Astrocyte (in vitro differentiated cells and primary cell): ENCODE results near the gene NKAIN2. TPM values are rescaled to one million over a fixed set of nuclear protein-coding genes. Genes with fewer than 3 reads are reported as not detected.

Experiments used
- DNase-seq: peaks from one replicate; pipeline ENCODE4 v3.0.0-alpha.2; 2010; ENCODE audit warnings: low read depth
- FAIRE-seq: peaks from 2 replicates; lab custom pipeline; 2011; peaks lifted over from hg19 to GRCh38; lab: Jason Lieb, UNC
- H2AFZ ChIP-seq: 2 replicates; pipeline ENCODE4 v1.6.0; 2012; ENCODE audit warnings: low read depth, low read length, inconsistent platforms
- H3K27ac ChIP-seq: 2 replicates; pipeline ENCODE4 v1.5.1; 2011; ENCODE audit warnings: low read depth, low read length, inconsistent platforms
- H3K27me3 ChIP-seq: 2 replicates; pipeline ENCODE4 v1.6.0; 2011; ENCODE audit warnings: low read length, inconsistent platforms; ENCODE audit not compliant: insufficient read depth
- H3K36me3 ChIP-seq: 2 replicates; pipeline ENCODE4 v1.5.1; 2011; ENCODE audit warnings: low read length, inconsistent platforms; ENCODE audit not compliant: insufficient read depth
- H3K4me1 ChIP-seq: 2 replicates; pipeline ENCODE4 v1.5.1; 2011; ENCODE audit warnings: low read length, inconsistent platforms; ENCODE audit not compliant: insufficient read depth
- H3K4me2 ChIP-seq: 2 replicates; pipeline ENCODE4 v1.6.0; 2012; ENCODE audit warnings: low read length, inconsistent platforms
- H3K4me3 ChIP-seq: 2 replicates; pipeline ENCODE4 v1.5.1; 2011; ENCODE audit warnings: low read depth, mild to moderate bottlenecking, low read length, inconsistent platforms; ENCODE audit not compliant: insufficient read depth
- H3K79me2 ChIP-seq: 2 replicates; pipeline ENCODE4 v1.6.0; 2012; ENCODE audit warnings: mild to moderate bottlenecking, low read length, inconsistent platforms; ENCODE audit not compliant: insufficient read depth
- H3K9ac ChIP-seq: 2 replicates; pipeline ENCODE4 v1.6.0; 2012; ENCODE audit warnings: mild to moderate bottlenecking, low read length, inconsistent platforms
- H3K9me3 ChIP-seq: 2 replicates; pipeline ENCODE4 v1.5.1; 2012; ENCODE audit warnings: low read depth, mild to moderate bottlenecking, low read length, inconsistent platforms; ENCODE audit not compliant: insufficient read depth
- H4K20me1 ChIP-seq: 2 replicates; pipeline ENCODE4 v1.6.0; 2012; ENCODE audit warnings: low read length, inconsistent platforms; ENCODE audit not compliant: insufficient read depth
- H3K27ac Mint-ChIP-seq: one replicate; pipeline ENCODE4 v1.8.0; 2021; ENCODE audit warnings: mild to moderate bottlenecking, mixed read lengths; ENCODE audit not compliant: unreplicated experiment
- H3K27me3 Mint-ChIP-seq: one replicate; pipeline ENCODE4 v1.8.0; 2021; ENCODE audit warnings: low read depth, mixed read lengths; ENCODE audit not compliant: unreplicated experiment
- H3K36me3 Mint-ChIP-seq: one replicate; pipeline ENCODE4 v1.8.0; 2021; ENCODE audit warnings: low read depth, mixed read lengths; ENCODE audit not compliant: unreplicated experiment
- H3K4me1 Mint-ChIP-seq: one replicate; pipeline ENCODE4 v1.8.0; 2021; ENCODE audit warnings: low read depth, mixed read lengths; ENCODE audit not compliant: unreplicated experiment
- H3K4me3 Mint-ChIP-seq: one replicate; pipeline ENCODE4 v1.8.0; 2021; ENCODE audit warnings: mild to moderate bottlenecking, moderate library complexity, mixed read lengths; ENCODE audit not compliant: unreplicated experiment
- H3K9me3 Mint-ChIP-seq: one replicate; pipeline ENCODE4 v1.8.0; 2021; ENCODE audit warnings: mild to moderate bottlenecking, mixed read lengths; ENCODE audit not compliant: unreplicated experiment
- CTCF ChIP-seq: IDR thresholded peaks from 2 replicates; pipeline ENCODE4 v1.5.1; 2011; ENCODE audit warnings: low read depth, mild to moderate bottlenecking, inconsistent platforms, low read length, moderate library complexity; ENCODE audit not compliant: insufficient read depth
- EZH2 ChIP-seq: IDR thresholded peaks from 2 replicates; pipeline ENCODE4 v1.6.1; 2012; ENCODE audit warnings: mild to moderate bottlenecking, low read length, inconsistent platforms; ENCODE audit not compliant: insufficient read depth
- total RNA-seq: library from RNA; stranded (reverse); gene quantifications from 2 replicates; pipeline ENCODE4 v1.2.1, GENCODE V29; 2021

NKAIN2 gene
- total RNA-seq, 1 donor from 2014 or later, result 0.07 TPM

GRCh38 chr6:124494956-124495664 lies 691.4 kb downstream of the NKAIN2 start:
- no peak overlapping the region for H3K9ac ChIP-seq
- no peak overlapping the region for H3K4me3 ChIP-seq
- H3K9me3 ChIP-seq, result no peaks in the 10 kb centered on the region
- DNase-seq, result no peak
- H3K36me3 Mint-ChIP-seq, result no peaks in the 10 kb centered on the region
- no peaks in the 10 kb centered on the region for H3K4me1 ChIP-seq
- H3K27ac ChIP-seq, result no peak overlapping the region
- H3K27me3 ChIP-seq, result no peaks in the 10 kb centered on the region
- no peaks in the 10 kb centered on the region for H3K27me3 Mint-ChIP-seq
- H3K4me3 Mint-ChIP-seq, result no peak overlapping the region
- no peaks in the 10 kb centered on the region for H4K20me1 ChIP-seq
- H3K4me2 ChIP-seq, result no peak overlapping the region
- no peak for FAIRE-seq
- H3K79me2 ChIP-seq, result no peaks in the 10 kb centered on the region
- H3K27ac Mint-ChIP-seq, result no peak overlapping the region
- TF ChIP-seq EZH2 (no peak), CTCF (no peak)
- H3K4me1 Mint-ChIP-seq, result peaks cover 2% of the 10 kb centered on the region
- no peaks in the 10 kb centered on the region for H3K9me3 Mint-ChIP-seq
- no peak overlapping the region for H2AFZ ChIP-seq
- H3K36me3 ChIP-seq, result no peaks in the 10 kb centered on the region

GRCh38 chr6:124495665-124496190 lies 692.1 kb downstream of the NKAIN2 start:
- no peak overlapping the region for H3K27ac Mint-ChIP-seq
- FAIRE-seq (no peak), DNase-seq (peak; percentile 44)
- Histone ChIP-seq H3K27me3 (no peaks in the 10 kb centered on the region), H3K4me2 (peak overlapping the region; percentile 3), H3K79me2 (no peaks in the 10 kb centered on the region), H3K9me3 (no peaks in the 10 kb centered on the region), H3K9ac (no peak overlapping the region), H3K27ac (no peak overlapping the region), H3K4me1 (no peaks in the 10 kb centered on the region), H3K36me3 (no peaks in the 10 kb centered on the region), H2AFZ (no peak overlapping the region), H4K20me1 (no peaks in the 10 kb centered on the region), H3K4me3 (no peak overlapping the region)
- no peak for TF ChIP-seq CTCF
- TF ChIP-seq EZH2, result no peak
- H3K9me3 Mint-ChIP-seq, result no peaks in the 10 kb centered on the region
- no peaks in the 10 kb centered on the region for H3K27me3 Mint-ChIP-seq
- peaks cover 2% of the 10 kb centered on the region for H3K4me1 Mint-ChIP-seq
- H3K4me3 Mint-ChIP-seq, result no peak overlapping the region
- no peaks in the 10 kb centered on the region for H3K36me3 Mint-ChIP-seq

DNA sequence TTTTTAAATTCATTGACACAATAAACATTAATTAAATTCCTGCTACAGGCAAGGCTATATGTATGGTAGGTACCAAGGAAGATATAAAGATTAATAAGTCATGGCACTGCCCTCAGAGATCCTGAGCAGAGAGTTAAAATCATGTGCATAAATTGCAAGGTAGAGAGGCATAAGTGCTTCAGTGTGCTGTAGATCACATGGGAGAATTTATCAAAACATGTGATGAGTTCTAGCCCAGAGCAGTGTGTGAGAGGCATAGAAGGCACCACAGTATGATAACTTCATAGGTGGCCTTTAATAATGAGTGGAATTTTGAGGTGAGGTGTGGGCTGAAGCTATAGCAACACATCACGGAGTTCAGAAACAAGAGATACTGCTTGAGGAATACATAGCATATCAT lies 692.7 kb downstream of the NKAIN2 start:
- Histone ChIP-seq H3K4me3 (no peak overlapping the region), H3K4me2 (no peak overlapping the region), H3K36me3 (no peaks in the 10 kb centered on the region), H3K9me3 (no peaks in the 10 kb centered on the region), H3K79me2 (no peaks in the 10 kb centered on the region), H2AFZ (no peak overlapping the region), H3K4me1 (no peaks in the 10 kb centered on the region), H3K27ac (no peak overlapping the region), H4K20me1 (no peaks in the 10 kb centered on the region), H3K9ac (no peak overlapping the region), H3K27me3 (no peaks in the 10 kb centered on the region)
- DNase-seq, result no peak
- H3K36me3 Mint-ChIP-seq, result no peaks in the 10 kb centered on the region
- no peak overlapping the region for H3K4me3 Mint-ChIP-seq
- H3K27ac Mint-ChIP-seq, result no peak overlapping the region
- H3K9me3 Mint-ChIP-seq, result no peaks in the 10 kb centered on the region
- no peaks in the 10 kb centered on the region for H3K27me3 Mint-ChIP-seq
- H3K4me1 Mint-ChIP-seq, result peaks cover 2% of the 10 kb centered on the region
- no peak for TF ChIP-seq CTCF
- no peak for TF ChIP-seq EZH2
- no peak for FAIRE-seq
